GM12874 (cell line): ENCODE results near the gene DNAJC6.

Experiments
- CTCF ChIP-seq: IDR thresholded peaks from 2 replicates; pipeline ENCODE4 v1.5.1; 2011; ENCODE audit warnings: low read depth, mild to moderate bottlenecking, control low read depth, low read length, moderate library complexity; ENCODE audit not compliant: insufficient read depth

Gene DNAJC6

GRCh38 chr1:65308781-65309303 lies 501 bp upstream of the DNAJC6 start:
- TF ChIP-seq CTCF, result no peak

- no peak for TF ChIP-seq CTCF
These were observed 790 bp downstream of the DNAJC6 start for GRCh38 chr1:65310078-65310587.

GRCh38 chr1:65311760-65312159 lies 2.4 kb downstream of the DNAJC6 start:
- no peak for TF ChIP-seq CTCF

GRCh38 chr1:65316233-65316632 lies 6.9 kb downstream of the DNAJC6 start:
- no peak for TF ChIP-seq CTCF

- no peak for TF ChIP-seq CTCF
These were observed 8.7 kb downstream of the DNAJC6 start for GRCh38 chr1:65317866-65318653.

GRCh38 chr1:65319141-65319540 lies 9.8 kb downstream of the DNAJC6 start:
- no peak for TF ChIP-seq CTCF

- TF ChIP-seq CTCF, result no peak
These were observed 10.4 kb downstream of the DNAJC6 start for GRCh38 chr1:65319754-65320153.
